ENCODE data around the gene EPHA1. TPM values are rescaled to one million over a fixed set of nuclear protein-coding genes. Genes with fewer than 3 reads are reported as not detected.

The EPHA1 gene
- total RNA-seq, 6 donors from 2014 or later: 5.3 to 18.9 (median 13.0) TPM

GRCh38 chr7:143354376-143354775, 54.3 kb downstream of the EPHA1 start:
- no peak overlapping the region for H3K27ac ChIP-seq
- TF ChIP-seq POLR2A (IDR thresholded peaks at IDR 0.05) (no peak), POLR2AphosphoS5 (IDR thresholded peaks at IDR 0.05) (no peak), CTCF (IDR thresholded peaks at IDR 0.05) (no peak), EP300 (IDR thresholded peaks at IDR 0.05) (no peak)
- ATAC-seq (ENCODE audit: low FRiP score in 2 of 2) (no peak), DNase-seq (no peak)
- no peaks in the 10 kb centered on the region for H3K27me3 ChIP-seq
- no peaks in the 10 kb centered on the region for H3K4me1 ChIP-seq
- WGBS, 2 donors: 88 to 94% methylated on average over 8 of the region's 8 CpGs
- H3K4me3 ChIP-seq: no peak overlapping the region
- H3K9me3 ChIP-seq: no peaks in the 10 kb centered on the region
- no peaks in the 10 kb centered on the region for H3K36me3 ChIP-seq

GRCh38 chr7:143352531-143353002, 56.1 kb downstream of the EPHA1 start:
- TF ChIP-seq POLR2A (IDR thresholded peaks at IDR 0.05) (no peak), CTCF (IDR thresholded peaks at IDR 0.05) (no peak), POLR2AphosphoS5 (IDR thresholded peaks at IDR 0.05) (no peak), EP300 (IDR thresholded peaks at IDR 0.05) (no peak)
- H3K4me3 ChIP-seq: no peak overlapping the region
- no peaks in the 10 kb centered on the region for H3K36me3 ChIP-seq
- H3K27me3 ChIP-seq: no peaks in the 10 kb centered on the region
- no peaks in the 10 kb centered on the region for H3K9me3 ChIP-seq
- no peaks in the 10 kb centered on the region for H3K4me1 ChIP-seq
- ATAC-seq (ENCODE audit: low FRiP score in 2 of 2): no peak
- 76 to 89% methylated on average over 7 to 11 of the region's 11 CpGs for WGBS, 2 donors
- no peak overlapping the region for H3K27ac ChIP-seq
- no peak for DNase-seq

- DNase-seq: no peak
- 90% methylated on average over 7 to 9 of the region's 9 CpGs for WGBS, 2 donors
These were observed 57.1 kb downstream of the EPHA1 start for GRCh38 chr7:143351574-143351973.

GRCh38 chr7:143351060-143351459, 57.6 kb downstream of the EPHA1 start:
- no peak for DNase-seq
- Histone ChIP-seq H3K4me1 (no peaks in the 10 kb centered on the region), H3K27me3 (no peaks in the 10 kb centered on the region), H3K27ac (no peak overlapping the region), H3K4me3 (no peak overlapping the region), H3K9me3 (no peaks in the 10 kb centered on the region), H3K36me3 (no peaks in the 10 kb centered on the region)
- TF ChIP-seq POLR2A (IDR thresholded peaks at IDR 0.05) (no peak), EP300 (IDR thresholded peaks at IDR 0.05) (no peak), POLR2AphosphoS5 (IDR thresholded peaks at IDR 0.05) (no peak), CTCF (IDR thresholded peaks at IDR 0.05) (no peak)
- no peak for ATAC-seq (ENCODE audit: low FRiP score in 2 of 2)
- WGBS, 2 donors: 67 to 68% methylated on average over 5 of the region's 5 CpGs

More at GRCh38 chr7:143351574-143351973, 57.1 kb downstream of the EPHA1 start:
- TF ChIP-seq POLR2A (IDR thresholded peaks at IDR 0.05): no peak
- H3K36me3 ChIP-seq: no peaks in the 10 kb centered on the region
- H3K27me3 ChIP-seq: no peaks in the 10 kb centered on the region
- ATAC-seq (ENCODE audit: low FRiP score in 2 of 2): no peak
- no peaks in the 10 kb centered on the region for H3K9me3 ChIP-seq
- H3K4me3 ChIP-seq: no peak overlapping the region
- no peak overlapping the region for H3K27ac ChIP-seq
- H3K4me1 ChIP-seq: no peaks in the 10 kb centered on the region

- Histone ChIP-seq H3K27ac (no peak overlapping the region), H3K27me3 (no peaks in the 10 kb centered on the region), H3K4me1 (peaks cover 0 to 11% (median 6%) of the 10 kb centered on the region in 4 donors), H3K36me3 (no peaks in the 10 kb centered on the region), H3K9me3 (no peaks in the 10 kb centered on the region), H3K4me3 (no peak overlapping the region)
- ATAC-seq (ENCODE audit: low FRiP score in 2 of 2) (no peak), DNase-seq (no peak)
- WGBS, 2 donors: 59 to 62% methylated on average over 5 of the region's 5 CpGs
- TF ChIP-seq POLR2A (IDR thresholded peaks at IDR 0.05) (no peak), POLR2AphosphoS5 (IDR thresholded peaks at IDR 0.05) (no peak), CTCF (IDR thresholded peaks at IDR 0.05) (no peak), EP300 (IDR thresholded peaks at IDR 0.05) (no peak)
These were observed 60.7 kb downstream of the EPHA1 start for GRCh38 chr7:143347950-143348349.
